Measurements from ENCODE around the gene OR10H1.
"Not testable (repeated sequence)": the region's sequence is repeated elsewhere in the genome, so short reads cannot be mapped to it uniquely, and the experiment has no call there.

The OR10H1 gene

GRCh38 chr19:15776991-15777970, 38.2 kb downstream of the OR10H1 start:
- H3K27me3 ChIP-seq (ENCODE audit: control insufficient read depth in 5 of 5, insufficient read depth in 4 of 5, low read length in 5 of 5): peaks cover 0 to 12% (median 6%) of the 10 kb centered on the region in 5 donors
- no peak overlapping the region for H3K4me3 ChIP-seq (ENCODE audit: low read depth in 1 of 5, low read length in 5 of 5)
- no peak overlapping the region for H3K9ac ChIP-seq (ENCODE audit: low read length in 5 of 5)
- H3K9me3 ChIP-seq (ENCODE audit: control insufficient read depth in 5 of 5, low read length in 5 of 5): no peaks in the 10 kb centered on the region
- no peak overlapping the region for H3K27ac ChIP-seq (ENCODE audit: low read depth, low read length)
- peaks cover 0 to 17% (median 16%) of the 10 kb centered on the region in 5 donors for H3K4me1 ChIP-seq (ENCODE audit: control insufficient read depth in 5 of 5, insufficient read depth in 5 of 5, low read length in 5 of 5)
- no peaks in the 10 kb centered on the region for H3K36me3 ChIP-seq (ENCODE audit: control insufficient read depth in 5 of 5, insufficient read depth in 5 of 5, low read length in 5 of 5)

GRCh38 chr19:15776264-15776663, 39.2 kb downstream of the OR10H1 start:
- H3K9me3 ChIP-seq (ENCODE audit: control insufficient read depth in 5 of 5, low read length in 5 of 5): no peaks in the 10 kb centered on the region
- H3K27ac ChIP-seq (ENCODE audit: low read depth, low read length): no peak overlapping the region
- peaks cover 0 to 12% (median 6%) of the 10 kb centered on the region in 5 donors for H3K27me3 ChIP-seq (ENCODE audit: control insufficient read depth in 5 of 5, insufficient read depth in 4 of 5, low read length in 5 of 5)
- H3K4me1 ChIP-seq (ENCODE audit: control insufficient read depth in 5 of 5, insufficient read depth in 5 of 5, low read length in 5 of 5): peaks cover 0 to 17% (median 16%) of the 10 kb centered on the region in 5 donors
- H3K36me3 ChIP-seq (ENCODE audit: control insufficient read depth in 5 of 5, insufficient read depth in 5 of 5, low read length in 5 of 5): no peaks in the 10 kb centered on the region
- H3K9ac ChIP-seq (ENCODE audit: low read length in 5 of 5): no peak overlapping the region
- H3K4me3 ChIP-seq (ENCODE audit: low read depth in 1 of 5, low read length in 5 of 5): no peak overlapping the region

- no peak overlapping the region for H3K4me3 ChIP-seq (ENCODE audit: low read depth in 1 of 5, low read length in 5 of 5)
- no peak overlapping the region for H3K27ac ChIP-seq (ENCODE audit: low read depth, low read length)
- no peak overlapping the region for H3K9ac ChIP-seq (ENCODE audit: low read length in 5 of 5)
- H3K4me1 ChIP-seq (ENCODE audit: control insufficient read depth in 5 of 5, insufficient read depth in 5 of 5, low read length in 5 of 5): peaks cover 0 to 10% (median 9%) of the 10 kb centered on the region in 5 donors
- no peaks in the 10 kb centered on the region for H3K9me3 ChIP-seq (ENCODE audit: control insufficient read depth in 5 of 5, low read length in 5 of 5)
- H3K36me3 ChIP-seq (ENCODE audit: control insufficient read depth in 5 of 5, insufficient read depth in 5 of 5, low read length in 5 of 5): no peaks in the 10 kb centered on the region
- peaks cover 0 to 12% (median 6%) of the 10 kb centered on the region in 5 donors for H3K27me3 ChIP-seq (ENCODE audit: control insufficient read depth in 5 of 5, insufficient read depth in 4 of 5, low read length in 5 of 5)
These were observed 40.2 kb downstream of the OR10H1 start for GRCh38 chr19:15775249-15775648.

- H3K36me3 ChIP-seq (ENCODE audit: control insufficient read depth in 5 of 5, insufficient read depth in 5 of 5, low read length in 5 of 5); H3K9ac ChIP-seq (ENCODE audit: low read length in 5 of 5); H3K27ac ChIP-seq (ENCODE audit: low read depth, low read length); H3K9me3 ChIP-seq (ENCODE audit: control insufficient read depth in 5 of 5, low read length in 5 of 5); H3K4me1 ChIP-seq (ENCODE audit: control insufficient read depth in 5 of 5, insufficient read depth in 5 of 5, low read length in 5 of 5); H3K4me3 ChIP-seq (ENCODE audit: low read depth in 1 of 5, low read length in 5 of 5): not testable (repeated sequence)
- peaks cover 0 to 16% (median 6%) of the 10 kb centered on the region in 5 donors for H3K27me3 ChIP-seq (ENCODE audit: control insufficient read depth in 5 of 5, insufficient read depth in 4 of 5, low read length in 5 of 5)
These were observed 41.3 kb downstream of the OR10H1 start for GRCh38 chr19:15774159-15774558.

- no peaks in the 10 kb centered on the region for H3K4me1 ChIP-seq (ENCODE audit: control insufficient read depth in 5 of 5, insufficient read depth in 5 of 5, low read length in 5 of 5)
- H3K27me3 ChIP-seq (ENCODE audit: control insufficient read depth in 5 of 5, insufficient read depth in 4 of 5, low read length in 5 of 5): peaks cover 0 to 5% (median 0%) of the 10 kb centered on the region in 5 donors
- H3K9me3 ChIP-seq (ENCODE audit: control insufficient read depth in 5 of 5, low read length in 5 of 5): peaks cover 0 to 3% (median 2%) of the 10 kb centered on the region in 5 donors
- H3K9ac ChIP-seq (ENCODE audit: low read length in 5 of 5): no peak overlapping the region
- no peak overlapping the region for H3K4me3 ChIP-seq (ENCODE audit: low read depth in 1 of 5, low read length in 5 of 5)
- H3K36me3 ChIP-seq (ENCODE audit: control insufficient read depth in 5 of 5, insufficient read depth in 5 of 5, low read length in 5 of 5): no peaks in the 10 kb centered on the region
- H3K27ac ChIP-seq (ENCODE audit: low read depth, low read length): no peak overlapping the region
These were observed 45.9 kb downstream of the OR10H1 start for GRCh38 chr19:15769586-15769985.

- H3K9ac ChIP-seq (ENCODE audit: low read length in 5 of 5): no peak overlapping the region
- no peaks in the 10 kb centered on the region for H3K36me3 ChIP-seq (ENCODE audit: control insufficient read depth in 5 of 5, insufficient read depth in 5 of 5, low read length in 5 of 5)
- H3K4me1 ChIP-seq (ENCODE audit: control insufficient read depth in 5 of 5, insufficient read depth in 5 of 5, low read length in 5 of 5): no peaks in the 10 kb centered on the region
- peaks cover 13 to 25% (median 17%) of the 10 kb centered on the region in 5 donors for H3K27me3 ChIP-seq (ENCODE audit: control insufficient read depth in 5 of 5, insufficient read depth in 4 of 5, low read length in 5 of 5)
- no peak overlapping the region for H3K4me3 ChIP-seq (ENCODE audit: low read depth in 1 of 5, low read length in 5 of 5)
- H3K27ac ChIP-seq (ENCODE audit: low read depth, low read length): no peak overlapping the region
- no peaks in the 10 kb centered on the region for H3K9me3 ChIP-seq (ENCODE audit: control insufficient read depth in 5 of 5, low read length in 5 of 5)
These were observed 55.4 kb downstream of the OR10H1 start for GRCh38 chr19:15759962-15760565.

GRCh38 chr19:15758379-15758778, 57.1 kb downstream of the OR10H1 start:
- Histone ChIP-seq H3K4me1 (ENCODE audit: control insufficient read depth in 5 of 5, insufficient read depth in 5 of 5, low read length in 5 of 5) (no peaks in the 10 kb centered on the region), H3K27me3 (ENCODE audit: control insufficient read depth in 5 of 5, insufficient read depth in 4 of 5, low read length in 5 of 5) (peaks cover 13 to 25% (median 17%) of the 10 kb centered on the region in 5 donors), H3K36me3 (ENCODE audit: control insufficient read depth in 5 of 5, insufficient read depth in 5 of 5, low read length in 5 of 5) (no peaks in the 10 kb centered on the region), H3K27ac (ENCODE audit: low read depth, low read length) (no peak overlapping the region), H3K9me3 (ENCODE audit: control insufficient read depth in 5 of 5, low read length in 5 of 5) (no peaks in the 10 kb centered on the region), H3K4me3 (ENCODE audit: low read depth in 1 of 5, low read length in 5 of 5) (no peak overlapping the region), H3K9ac (ENCODE audit: low read length in 5 of 5) (no peak overlapping the region)

Measured in subcutaneous abdominal adipose tissue (tissue), 5 donors.